Measurements from ENCODE around the gene FOXP1.

GRCh38 chr3:71191031-71191482 is 392.5 kb downstream of the FOXP1 start:
- TF ChIP-seq EP300 (IDR thresholded peaks at IDR 0.05) (no peak), CTCF (IDR thresholded peaks at IDR 0.05) (no peak), POLR2AphosphoS5 (IDR thresholded peaks at IDR 0.05) (no peak), POLR2A (IDR thresholded peaks at IDR 0.05) (no peak)
